Measurements from ENCODE around the gene G6PC3.
"Not testable (repeated sequence)": the region's sequence is repeated elsewhere in the genome, so short reads cannot be mapped to it uniquely, and the experiment has no call there.

Gene G6PC3, protein sequence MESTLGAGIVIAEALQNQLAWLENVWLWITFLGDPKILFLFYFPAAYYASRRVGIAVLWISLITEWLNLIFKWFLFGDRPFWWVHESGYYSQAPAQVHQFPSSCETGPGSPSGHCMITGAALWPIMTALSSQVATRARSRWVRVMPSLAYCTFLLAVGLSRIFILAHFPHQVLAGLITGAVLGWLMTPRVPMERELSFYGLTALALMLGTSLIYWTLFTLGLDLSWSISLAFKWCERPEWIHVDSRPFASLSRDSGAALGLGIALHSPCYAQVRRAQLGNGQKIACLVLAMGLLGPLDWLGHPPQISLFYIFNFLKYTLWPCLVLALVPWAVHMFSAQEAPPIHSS
- total RNA-seq = 13.3 to 32.2 (median 22.0) reads per million in 18 experiments

GRCh38 chr17:44070455-44071197 is at the start of gene G6PC3:
TSS of gene G6PC3 (plus strand) at chr17:44070735. CDS start at chr17:44070966, 231 bp downstream.
- peak; percentile 97 to 98 for DNase-seq

- DNase-seq = not testable (repeated sequence)
These were observed 49.3 kb upstream of the G6PC3 start for GRCh38 chr17:44021227-44021626.

- DNase-seq = no peak
These were observed 48.3 kb upstream of the G6PC3 start for GRCh38 chr17:44022246-44022645.

- DNase-seq = no peak
These were observed 46.8 kb upstream of the G6PC3 start for GRCh38 chr17:44023545-44024270.

DNA sequence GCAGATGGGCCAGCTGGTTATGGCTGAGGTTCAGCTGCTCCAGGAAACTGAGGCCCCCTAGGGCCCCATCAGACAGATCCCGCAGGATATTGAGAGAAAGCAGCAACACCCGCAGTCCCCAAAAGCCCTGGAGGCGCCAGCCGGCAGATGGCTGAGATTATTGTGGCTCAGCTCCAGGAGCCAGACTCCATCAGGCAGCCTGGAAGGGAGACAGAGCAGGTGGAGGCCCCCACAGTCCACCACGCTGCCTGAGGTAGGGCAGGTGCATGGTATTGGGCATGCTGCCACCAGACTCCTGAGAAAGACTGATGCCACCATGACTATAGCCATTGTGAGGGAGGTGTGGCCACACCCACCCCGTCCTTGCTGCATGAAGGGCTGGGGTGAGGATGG is 46.3 kb upstream of the G6PC3 start:
- DNase-seq = no peak

- DNase-seq = no peak
These were observed 45.7 kb upstream of the G6PC3 start for GRCh38 chr17:44024853-44025252.

- DNase-seq = no peak
These were observed 40.8 kb upstream of the G6PC3 start for GRCh38 chr17:44029736-44030135.

DNA sequence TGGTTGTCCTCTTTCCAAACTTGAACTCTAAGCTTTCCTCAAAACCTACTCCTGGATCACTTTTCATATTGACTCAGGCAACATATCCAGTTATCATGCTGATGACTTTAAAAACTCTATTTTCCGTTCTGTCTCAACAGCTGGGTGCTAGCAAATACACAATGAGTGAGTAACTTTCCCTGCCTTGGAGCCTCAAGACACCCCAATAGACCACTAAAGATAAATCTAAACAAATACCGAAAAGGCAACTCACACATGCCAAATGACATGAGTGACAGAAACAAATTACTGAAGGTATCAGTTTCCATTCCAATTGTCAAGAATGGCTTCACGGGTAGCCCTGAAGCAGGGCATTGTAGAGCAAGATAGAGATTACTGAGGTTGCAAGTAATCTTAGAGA is 40.1 kb upstream of the G6PC3 start:
- no peak for DNase-seq

DNA sequence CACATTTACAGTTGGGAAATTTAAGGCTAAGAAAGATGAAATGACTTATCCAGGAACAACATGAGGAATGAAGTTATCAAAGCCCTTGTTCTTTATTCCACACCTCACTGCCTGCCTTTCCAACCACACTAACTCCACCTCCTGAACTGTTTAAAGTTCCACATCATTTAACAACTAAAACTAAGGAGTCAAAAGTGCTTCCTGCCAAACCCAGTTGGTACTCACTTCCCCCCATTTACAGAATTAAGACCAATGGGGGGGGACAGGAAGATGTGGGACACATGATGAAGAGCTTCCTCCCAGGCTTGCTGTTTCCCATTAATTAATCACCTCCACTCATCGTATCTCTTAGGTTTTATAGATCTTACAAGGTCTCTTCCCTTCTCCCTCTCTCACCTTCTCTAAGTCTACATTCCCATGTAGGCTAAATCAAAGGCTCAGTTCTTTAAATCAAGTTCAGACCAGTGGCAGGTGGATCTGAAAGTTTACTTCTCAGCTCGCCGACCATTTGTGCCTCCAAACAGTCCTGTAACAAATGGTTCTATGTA is 36.6 kb upstream of the G6PC3 start:
- DNase-seq = peak; percentile 15 to 18

GRCh38 chr17:44034688-44035087 is 35.8 kb upstream of the G6PC3 start:
- DNase-seq = not testable (repeated sequence)

DNA sequence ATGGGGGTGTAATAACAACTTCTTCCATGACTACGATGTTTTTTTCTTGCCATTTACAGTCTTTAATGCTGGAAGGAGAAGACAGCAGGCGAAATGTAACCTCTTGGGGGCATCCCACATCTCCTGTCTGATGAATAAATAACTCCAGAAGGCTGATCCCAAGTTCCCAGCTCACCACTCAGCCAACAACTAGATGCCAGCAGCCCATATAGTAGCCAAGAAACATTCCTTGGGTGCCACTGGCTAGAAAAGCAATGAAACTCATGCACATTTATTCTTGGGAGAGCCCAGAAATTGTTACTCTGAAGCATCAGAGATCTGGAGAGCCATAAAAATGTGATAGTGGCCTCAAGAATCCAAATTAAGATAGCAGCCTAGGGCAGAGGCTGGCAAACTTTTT is 33.1 kb upstream of the G6PC3 start:
- no peak for DNase-seq

GRCh38 chr17:44038604-44039011 is 31.9 kb upstream of the G6PC3 start:
- no peak for DNase-seq

DNA sequence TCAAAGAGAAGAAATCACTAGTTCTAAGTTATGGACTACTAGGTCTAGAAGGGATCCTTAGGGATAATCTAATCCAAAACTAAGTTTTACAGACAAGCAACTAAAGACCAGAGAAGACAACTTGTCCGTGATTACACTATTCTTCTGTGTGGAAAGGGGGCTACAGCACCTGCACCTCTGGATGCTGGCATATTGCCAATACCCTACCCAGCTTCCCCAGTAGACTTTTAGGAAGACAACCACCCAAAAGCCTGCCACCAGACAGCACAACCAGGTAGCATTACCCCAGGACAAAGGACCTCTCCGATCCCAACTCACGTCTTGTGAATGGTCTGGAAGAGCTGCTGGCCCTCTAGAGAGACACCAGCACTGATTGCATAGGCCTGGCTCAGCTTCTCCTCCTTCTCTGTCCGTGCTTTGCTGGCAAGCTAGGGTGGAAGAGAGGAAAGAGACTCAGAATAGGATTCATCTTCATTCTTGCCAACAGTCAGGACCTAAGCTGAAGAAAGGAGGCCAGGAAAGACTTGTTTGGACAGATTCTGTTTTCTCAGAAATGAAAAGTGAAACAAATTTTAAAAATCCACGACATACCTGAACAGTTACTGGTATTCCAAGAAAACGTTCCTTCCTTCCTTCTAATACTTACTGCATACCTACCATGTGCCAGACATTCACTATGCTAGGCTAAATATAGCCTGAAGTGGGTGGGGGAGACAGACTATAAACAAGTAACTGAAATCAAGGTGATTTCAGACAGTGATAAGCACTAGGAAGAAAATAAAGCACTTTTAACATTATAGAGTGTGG is 30.5 kb upstream of the G6PC3 start:
- no peak for DNase-seq

- DNase-seq = peak; percentile 86 to 91
These were observed 27.3 kb upstream of the G6PC3 start for GRCh38 chr17:44043272-44043696.

DNA sequence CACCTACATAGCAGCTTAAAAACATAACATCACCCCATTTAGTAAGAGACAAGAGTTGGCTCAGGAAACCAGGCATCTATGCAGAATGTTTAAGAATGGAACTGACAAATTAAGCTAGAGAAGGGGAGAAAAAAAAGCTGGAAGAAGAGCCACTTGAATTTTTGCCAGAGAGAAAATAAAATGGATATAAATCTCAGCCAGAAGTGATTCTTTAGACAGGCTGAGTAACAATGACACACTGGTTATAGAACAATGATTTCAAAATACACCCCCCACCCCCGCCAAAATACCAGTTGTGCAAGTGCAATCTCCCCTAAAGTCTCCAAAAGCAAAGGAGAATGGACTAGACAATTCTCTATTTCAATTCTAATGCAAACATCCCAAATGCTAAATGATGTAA is 26.5 kb upstream of the G6PC3 start:
- DNase-seq = peak; percentile 73 to 76

DNA sequence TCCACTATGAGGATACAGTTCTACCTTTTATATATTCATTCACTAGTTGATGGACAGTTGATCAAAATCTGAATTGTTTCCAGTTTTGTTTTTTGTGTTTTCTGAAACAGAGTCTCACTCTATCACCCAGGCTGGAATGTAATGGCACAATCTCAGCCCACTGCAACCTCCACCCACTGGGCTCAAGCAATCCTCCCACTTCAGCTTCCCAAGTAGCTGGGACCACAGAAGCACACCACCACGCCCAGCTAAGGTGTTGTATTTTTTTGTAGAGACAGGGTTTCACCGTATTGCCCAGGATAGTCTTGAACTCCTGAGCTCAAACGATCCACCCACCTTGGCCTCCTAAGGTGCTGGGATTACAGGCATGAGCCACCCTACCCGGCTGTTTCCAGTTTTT is 25.0 kb upstream of the G6PC3 start:
- DNase-seq = peak in 1 of 2 donors; percentile 52

DNA sequence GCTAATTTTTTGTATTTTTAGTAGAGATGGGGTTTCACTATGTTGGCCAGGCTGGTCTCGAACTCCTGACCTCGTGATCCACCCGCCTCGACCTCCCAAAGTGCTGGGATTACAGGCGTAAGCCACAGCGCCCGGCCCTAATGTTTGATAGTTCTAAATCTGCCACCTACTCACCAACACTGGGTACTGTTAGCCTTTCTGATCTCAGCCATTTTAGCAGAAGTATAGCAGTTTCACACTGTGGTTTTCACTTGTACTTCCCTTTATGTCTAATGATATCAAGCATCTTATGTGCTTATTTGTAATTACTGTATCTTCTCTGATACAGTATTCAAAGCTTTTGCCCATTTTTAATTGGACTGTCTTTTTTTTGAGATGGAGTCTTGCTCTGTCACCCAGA is 23.6 kb upstream of the G6PC3 start:
- DNase-seq = peak; percentile 21 to 45

GRCh38 chr17:44049294-44050060 is 21.1 kb upstream of the G6PC3 start:
- no peak for DNase-seq

GRCh38 chr17:44053125-44053872 is 17.2 kb upstream of the G6PC3 start:
- peak; percentile 22 to 35 for DNase-seq

DNA sequence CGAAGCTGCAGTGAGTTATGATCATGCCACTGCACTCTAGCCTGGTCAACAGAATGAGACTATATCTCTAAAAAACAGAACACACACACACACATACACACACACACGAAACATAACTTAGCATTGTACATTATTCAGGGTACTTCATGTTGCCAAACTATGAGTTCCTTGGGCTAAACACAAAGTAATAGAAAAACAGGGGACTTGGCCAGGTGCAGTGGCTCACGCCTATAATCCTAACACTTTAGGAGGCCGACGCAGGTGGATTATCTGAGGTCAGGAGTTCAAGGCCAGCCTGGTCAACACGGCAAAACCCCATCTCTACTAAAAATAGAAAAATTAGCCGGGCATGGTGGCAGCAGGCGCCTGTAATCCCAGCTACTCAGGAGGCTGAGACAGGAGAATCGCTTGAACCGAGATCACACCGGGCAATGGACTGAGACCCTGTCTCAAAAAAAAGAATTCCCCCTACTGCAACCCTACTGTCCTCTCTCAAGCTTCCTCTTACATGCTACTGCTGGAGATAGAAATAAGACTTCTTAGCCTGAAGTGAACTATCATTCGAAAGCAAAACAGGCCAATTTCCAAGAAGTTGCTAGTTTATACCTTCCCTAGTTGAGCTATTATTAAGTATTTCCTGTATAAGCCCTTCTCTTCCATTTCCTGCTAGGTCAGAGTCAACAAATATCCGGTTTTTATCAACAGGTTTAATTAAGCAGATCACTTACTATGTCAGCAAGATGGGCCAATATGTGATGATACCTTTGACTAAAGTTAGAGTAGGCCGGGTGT is 11.2 kb upstream of the G6PC3 start:
- no peak for DNase-seq

Data from inflammatory macrophage (primary cell).